Measurements from ENCODE around the gene LCN12. TPM values are rescaled to one million over a fixed set of nuclear protein-coding genes. Genes with fewer than 3 reads are reported as not detected.

LCN12 gene
- total RNA-seq, 1 donor = not detected

GRCh38 chr9:136949817-136950655 lies 2.0 kb upstream of the LCN12 start:
- peak; percentile 70 for DNase-seq (ENCODE audit: low read depth)
- peak overlapping the region; percentile 62 for H3K4me3 ChIP-seq (ENCODE audit: low read depth, low read length)
- no peak for TF ChIP-seq CTCF (IDR thresholded peaks at IDR 0.05; ENCODE audit: insufficient read depth, low read length)

DNA sequence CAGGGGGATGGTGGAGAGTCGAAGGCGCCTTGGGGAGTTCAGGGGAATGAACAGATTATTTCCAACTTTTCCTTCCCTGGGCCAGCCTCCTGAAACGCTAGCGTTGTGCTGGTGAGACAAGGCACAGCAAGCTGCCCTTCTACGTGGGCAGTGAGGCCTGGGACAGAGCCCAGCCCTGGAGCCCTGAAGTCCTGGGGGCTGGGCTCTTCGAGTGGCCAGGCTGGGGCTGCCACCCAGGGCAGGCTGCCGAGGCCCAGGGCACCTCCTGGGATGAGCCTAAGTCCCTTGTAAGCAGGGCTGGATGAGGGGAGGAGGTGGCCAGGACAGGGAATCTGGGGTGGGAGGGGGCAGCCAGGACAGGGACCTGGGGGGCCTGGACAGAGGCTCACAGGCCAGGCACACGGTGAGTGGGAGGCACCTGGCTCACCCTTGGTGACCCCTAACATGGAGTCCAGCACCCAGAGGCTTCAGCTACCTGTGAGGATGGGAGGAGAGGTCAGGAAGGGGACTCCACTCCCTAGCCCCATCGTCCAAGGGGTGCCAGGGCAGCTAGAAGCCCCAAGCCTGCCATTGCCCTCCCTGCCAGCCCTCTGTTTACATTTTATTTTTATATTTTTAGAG lies 1.3 kb upstream of the LCN12 start:
- DNase-seq (ENCODE audit: low read depth) = no peak
- no peak for TF ChIP-seq CTCF (IDR thresholded peaks at IDR 0.05; ENCODE audit: insufficient read depth, low read length)
- no peak overlapping the region for H3K4me3 ChIP-seq (ENCODE audit: low read depth, low read length)

DNA sequence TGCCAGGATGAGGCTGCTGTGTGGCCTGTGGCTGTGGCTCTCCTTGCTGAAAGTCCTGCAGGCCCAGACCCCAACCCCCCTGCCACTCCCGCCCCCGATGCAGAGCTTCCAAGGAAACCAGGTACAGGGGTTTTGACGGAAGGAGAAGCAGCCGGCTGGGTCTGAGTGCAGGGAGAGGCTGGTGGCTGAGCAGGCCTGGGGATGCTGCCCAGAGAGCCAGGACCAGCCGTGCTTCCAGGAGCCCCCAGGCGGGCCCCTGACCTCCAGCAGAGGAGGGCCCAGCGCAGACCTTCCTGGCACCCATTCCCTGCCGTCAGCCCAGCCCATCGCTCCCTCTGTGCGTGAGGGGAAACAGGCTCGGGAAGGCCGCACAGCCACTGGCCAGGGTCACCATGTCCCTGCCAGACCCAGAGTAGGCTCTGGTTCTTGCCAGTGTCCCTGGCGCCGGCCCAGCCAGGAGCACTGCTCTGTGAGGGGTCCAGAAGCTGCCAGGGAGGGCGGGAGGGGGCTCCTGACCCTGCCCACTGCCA lies 313 bp downstream of the LCN12 start:
- DNase-seq (ENCODE audit: low read depth) = no peak
- H3K4me3 ChIP-seq (ENCODE audit: low read depth, low read length) = no peak overlapping the region
- TF ChIP-seq CTCF (IDR thresholded peaks at IDR 0.05; ENCODE audit: insufficient read depth, low read length) = no peak

- TF ChIP-seq CTCF (IDR thresholded peaks at IDR 0.05; ENCODE audit: insufficient read depth, low read length) = no peak
- no peak overlapping the region for H3K4me3 ChIP-seq (ENCODE audit: low read depth, low read length)
- DNase-seq (ENCODE audit: low read depth) = no peak
Observed at GRCh38 chr9:136952876-136953770, 1.1 kb downstream of the LCN12 start.

DNA sequence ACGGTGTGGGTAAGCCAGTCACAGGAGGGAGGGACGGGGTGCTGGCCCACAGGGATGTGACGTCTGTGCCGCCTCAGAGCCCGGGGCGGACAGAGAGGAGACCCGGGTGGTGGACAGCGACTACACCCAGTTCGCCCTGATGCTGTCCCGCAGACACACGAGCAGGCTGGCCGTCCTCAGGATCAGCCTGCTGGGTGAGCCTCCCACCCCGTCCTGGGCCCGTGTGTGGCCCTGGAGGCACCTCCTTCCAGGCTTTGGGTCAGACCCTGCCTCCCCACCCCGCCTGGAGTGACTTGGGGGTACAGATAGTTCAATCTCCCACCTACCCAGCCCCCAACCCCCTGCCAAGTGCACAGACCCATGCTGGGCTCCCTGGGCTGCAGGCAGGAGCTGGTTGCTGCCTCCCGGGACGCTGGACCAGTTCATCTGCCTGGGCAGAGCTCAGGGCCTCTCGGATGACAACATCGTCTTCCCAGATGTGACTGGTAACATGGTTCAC lies 1.7 kb downstream of the LCN12 start:
- TF ChIP-seq CTCF (IDR thresholded peaks at IDR 0.05; ENCODE audit: insufficient read depth, low read length) = no peak
- DNase-seq (ENCODE audit: low read depth) = no peak

More for the DNA sequence above, 1.7 kb downstream of the LCN12 start:
- H3K4me3 ChIP-seq (ENCODE audit: low read depth, low read length) = no peak overlapping the region

Measured in fibroblast of the aortic adventitia (primary cell).